ENCODE measurements around the gene FUS. TPM values are rescaled to one million over a fixed set of nuclear protein-coding genes. Genes with fewer than 3 reads are reported as not detected.
A peak's percentile ranks its signal among the peaks of the same experiment; 100 is the strongest.

Gene FUS
- total and polyA plus RNA-seq, 2 of the 13 experiments (the other 11 are each of a cell fraction or from before 2014, with no cell fraction given), result 68.1 to 168 TPM

DNA sequence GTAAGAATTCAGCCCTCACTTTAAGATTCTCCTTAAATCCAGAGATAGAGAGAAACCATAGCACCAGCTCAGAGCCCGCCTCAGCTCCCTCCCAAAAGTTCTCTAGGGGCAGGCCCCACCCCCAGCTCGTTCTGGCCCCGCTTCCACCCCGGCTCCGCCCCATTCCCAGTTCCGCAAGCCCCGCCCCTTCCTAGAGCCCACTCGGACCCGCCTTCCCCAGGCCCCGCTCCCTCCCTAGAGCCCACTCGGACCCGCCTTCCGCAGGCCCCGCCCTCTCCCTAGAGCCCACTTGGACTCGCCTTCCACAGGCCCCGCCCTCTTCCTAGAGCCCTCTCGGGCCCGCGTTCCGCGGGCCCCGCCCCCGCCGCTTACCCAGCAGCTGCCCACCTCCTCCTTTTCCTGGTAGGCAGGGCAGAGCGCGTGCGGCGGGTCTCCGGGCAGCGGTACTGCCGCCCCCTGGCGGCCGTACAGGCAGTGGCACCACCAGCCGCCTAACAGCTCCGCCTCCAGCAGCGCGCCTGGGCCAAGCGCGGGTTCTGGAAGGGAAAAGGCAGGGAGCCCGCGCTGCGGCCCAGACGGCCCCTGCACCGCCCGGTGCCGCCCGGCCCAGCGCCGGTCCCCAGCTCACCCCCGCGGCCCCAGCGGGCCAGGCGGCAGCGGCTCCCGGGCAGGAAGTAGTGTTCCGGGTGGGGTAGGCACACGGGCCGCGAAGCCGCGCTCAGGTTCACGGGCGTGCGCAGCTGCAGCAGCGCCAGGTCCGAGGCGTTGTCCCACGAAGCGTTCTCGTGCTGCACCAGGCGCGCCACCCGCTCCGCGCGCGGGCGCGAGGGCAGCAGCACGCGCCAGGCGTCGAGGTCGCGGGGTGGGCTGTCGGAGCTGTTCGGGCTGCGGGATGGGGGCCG is 37.6 kb upstream of the FUS start (continued):
- TF ChIP-seq, protein P1, sequence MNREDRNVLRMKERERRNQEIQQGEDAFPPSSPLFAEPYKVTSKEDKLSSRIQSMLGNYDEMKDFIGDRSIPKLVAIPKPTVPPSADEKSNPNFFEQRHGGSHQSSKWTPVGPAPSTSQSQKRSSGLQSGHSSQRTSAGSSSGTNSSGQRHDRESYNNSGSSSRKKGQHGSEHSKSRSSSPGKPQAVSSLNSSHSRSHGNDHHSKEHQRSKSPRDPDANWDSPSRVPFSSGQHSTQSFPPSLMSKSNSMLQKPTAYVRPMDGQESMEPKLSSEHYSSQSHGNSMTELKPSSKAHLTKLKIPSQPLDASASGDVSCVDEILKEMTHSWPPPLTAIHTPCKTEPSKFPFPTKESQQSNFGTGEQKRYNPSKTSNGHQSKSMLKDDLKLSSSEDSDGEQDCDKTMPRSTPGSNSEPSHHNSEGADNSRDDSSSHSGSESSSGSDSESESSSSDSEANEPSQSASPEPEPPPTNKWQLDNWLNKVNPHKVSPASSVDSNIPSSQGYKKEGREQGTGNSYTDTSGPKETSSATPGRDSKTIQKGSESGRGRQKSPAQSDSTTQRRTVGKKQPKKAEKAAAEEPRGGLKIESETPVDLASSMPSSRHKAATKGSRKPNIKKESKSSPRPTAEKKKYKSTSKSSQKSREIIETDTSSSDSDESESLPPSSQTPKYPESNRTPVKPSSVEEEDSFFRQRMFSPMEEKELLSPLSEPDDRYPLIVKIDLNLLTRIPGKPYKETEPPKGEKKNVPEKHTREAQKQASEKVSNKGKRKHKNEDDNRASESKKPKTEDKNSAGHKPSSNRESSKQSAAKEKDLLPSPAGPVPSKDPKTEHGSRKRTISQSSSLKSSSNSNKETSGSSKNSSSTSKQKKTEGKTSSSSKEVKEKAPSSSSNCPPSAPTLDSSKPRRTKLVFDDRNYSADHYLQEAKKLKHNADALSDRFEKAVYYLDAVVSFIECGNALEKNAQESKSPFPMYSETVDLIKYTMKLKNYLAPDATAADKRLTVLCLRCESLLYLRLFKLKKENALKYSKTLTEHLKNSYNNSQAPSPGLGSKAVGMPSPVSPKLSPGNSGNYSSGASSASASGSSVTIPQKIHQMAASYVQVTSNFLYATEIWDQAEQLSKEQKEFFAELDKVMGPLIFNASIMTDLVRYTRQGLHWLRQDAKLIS (CRISPR knock-in tag; IDR thresholded peaks at IDR 0.05), result no peak
- TF ChIP-seq REL (CRISPR knock-in tag; conservative IDR thresholded peaks at IDR 0.05) (no peak), TBX3 (IDR thresholded peaks at IDR 0.05; ENCODE audit: borderline replicate concordance) (no peak), ARID2 (CRISPR knock-in tag; IDR thresholded peaks at IDR 0.05; ENCODE audit: borderline replicate concordance) (no peak), EP300 (IDR thresholded peaks at IDR 0.05; ENCODE audit: low read depth in 2 of 2, low read length in 2 of 2) (peak; percentile 26 to 27; a peak in 1 of 4 replicates), EP300 (CRISPR knock-in tag; IDR thresholded peaks at IDR 0.05; ENCODE audit: borderline replicate concordance) (peak; percentile 33; the same call in 1 of the 2 replicates), ZNF138 (CRISPR knock-in tag; IDR thresholded peaks at IDR 0.05; ENCODE audit: low read depth) (peak; percentile 94), ISL2 (CRISPR knock-in tag; IDR thresholded peaks at IDR 0.05) (peak; percentile 68), MXD1 (CRISPR knock-in tag; IDR thresholded peaks at IDR 0.05) (peak; percentile 79), BCL6 (CRISPR knock-in tag; IDR thresholded peaks at IDR 0.05) (peak; percentile 89), SPEN (CRISPR knock-in tag; IDR thresholded peaks at IDR 0.05; ENCODE audit: low read depth) (peak; percentile 72), HNRNPUL1 (IDR thresholded peaks at IDR 0.05; ENCODE audit: low read depth, low read length) (no peak), HMGA1 (CRISPR knock-in tag; conservative IDR thresholded peaks at IDR 0.05) (no peak), DNMT1 (CRISPR knock-in tag; IDR thresholded peaks at IDR 0.05) (peak; percentile 78; the same call in 1 of the 2 replicates), ZKSCAN8 (CRISPR knock-in tag; IDR thresholded peaks at IDR 0.05; ENCODE audit: borderline replicate concordance) (peak; percentile 67; the same call in 1 of the 2 replicates)
- TF ChIP-seq, protein P2, sequence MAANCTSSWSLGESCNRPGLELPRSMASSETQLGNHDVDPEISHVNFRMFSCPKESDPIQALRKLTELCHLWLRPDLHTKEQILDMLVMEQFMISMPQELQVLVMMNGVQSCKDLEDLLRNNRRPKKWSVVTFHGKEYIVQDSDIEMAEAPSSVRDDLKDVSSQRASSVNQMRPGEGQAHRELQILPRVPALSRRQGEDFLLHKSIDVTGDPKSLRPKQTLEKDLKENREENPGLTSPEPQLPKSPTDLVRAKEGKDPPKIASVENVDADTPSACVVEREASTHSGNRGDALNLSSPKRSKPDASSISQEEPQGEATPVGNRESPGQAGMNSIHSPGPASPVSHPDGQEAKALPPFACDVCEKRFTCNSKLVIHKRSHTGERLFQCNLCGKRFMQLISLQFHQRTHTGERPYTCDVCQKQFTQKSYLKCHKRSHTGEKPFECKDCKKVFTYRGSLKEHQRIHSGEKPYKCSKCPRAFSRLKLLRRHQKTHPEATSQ (CRISPR knock-in tag; IDR thresholded peaks at IDR 0.05; ENCODE audit: borderline replicate concordance), result no peak; the same call in 1 of the 2 replicates
- TF ChIP-seq, protein P3, sequence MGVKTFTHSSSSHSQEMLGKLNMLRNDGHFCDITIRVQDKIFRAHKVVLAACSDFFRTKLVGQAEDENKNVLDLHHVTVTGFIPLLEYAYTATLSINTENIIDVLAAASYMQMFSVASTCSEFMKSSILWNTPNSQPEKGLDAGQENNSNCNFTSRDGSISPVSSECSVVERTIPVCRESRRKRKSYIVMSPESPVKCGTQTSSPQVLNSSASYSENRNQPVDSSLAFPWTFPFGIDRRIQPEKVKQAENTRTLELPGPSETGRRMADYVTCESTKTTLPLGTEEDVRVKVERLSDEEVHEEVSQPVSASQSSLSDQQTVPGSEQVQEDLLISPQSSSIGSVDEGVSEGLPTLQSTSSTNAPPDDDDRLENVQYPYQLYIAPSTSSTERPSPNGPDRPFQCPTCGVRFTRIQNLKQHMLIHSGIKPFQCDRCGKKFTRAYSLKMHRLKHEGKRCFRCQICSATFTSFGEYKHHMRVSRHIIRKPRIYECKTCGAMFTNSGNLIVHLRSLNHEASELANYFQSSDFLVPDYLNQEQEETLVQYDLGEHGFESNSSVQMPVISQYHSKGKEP (CRISPR knock-in tag; IDR thresholded peaks at IDR 0.05), result peak; percentile 73; the same call in 1 of the 2 replicates
- TF ChIP-seq, protein P4, sequence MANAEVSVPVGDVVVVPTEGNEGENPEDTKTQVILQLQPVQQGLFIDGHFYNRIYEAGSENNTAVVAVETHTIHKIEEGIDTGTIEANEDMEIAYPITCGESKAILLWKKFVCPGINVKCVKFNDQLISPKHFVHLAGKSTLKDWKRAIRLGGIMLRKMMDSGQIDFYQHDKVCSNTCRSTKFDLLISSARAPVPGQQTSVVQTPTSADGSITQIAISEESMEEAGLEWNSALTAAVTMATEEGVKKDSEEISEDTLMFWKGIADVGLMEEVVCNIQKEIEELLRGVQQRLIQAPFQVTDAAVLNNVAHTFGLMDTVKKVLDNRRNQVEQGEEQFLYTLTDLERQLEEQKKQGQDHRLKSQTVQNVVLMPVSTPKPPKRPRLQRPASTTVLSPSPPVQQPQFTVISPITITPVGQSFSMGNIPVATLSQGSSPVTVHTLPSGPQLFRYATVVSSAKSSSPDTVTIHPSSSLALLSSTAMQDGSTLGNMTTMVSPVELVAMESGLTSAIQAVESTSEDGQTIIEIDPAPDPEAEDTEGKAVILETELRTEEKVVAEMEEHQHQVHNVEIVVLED (CRISPR knock-in tag; IDR thresholded peaks at IDR 0.05; ENCODE audit: borderline replicate concordance), result peak; percentile 85

Data from HepG2 (cell line).